ENCODE data around the gene MCUB.

Gene MCUB

DNA sequence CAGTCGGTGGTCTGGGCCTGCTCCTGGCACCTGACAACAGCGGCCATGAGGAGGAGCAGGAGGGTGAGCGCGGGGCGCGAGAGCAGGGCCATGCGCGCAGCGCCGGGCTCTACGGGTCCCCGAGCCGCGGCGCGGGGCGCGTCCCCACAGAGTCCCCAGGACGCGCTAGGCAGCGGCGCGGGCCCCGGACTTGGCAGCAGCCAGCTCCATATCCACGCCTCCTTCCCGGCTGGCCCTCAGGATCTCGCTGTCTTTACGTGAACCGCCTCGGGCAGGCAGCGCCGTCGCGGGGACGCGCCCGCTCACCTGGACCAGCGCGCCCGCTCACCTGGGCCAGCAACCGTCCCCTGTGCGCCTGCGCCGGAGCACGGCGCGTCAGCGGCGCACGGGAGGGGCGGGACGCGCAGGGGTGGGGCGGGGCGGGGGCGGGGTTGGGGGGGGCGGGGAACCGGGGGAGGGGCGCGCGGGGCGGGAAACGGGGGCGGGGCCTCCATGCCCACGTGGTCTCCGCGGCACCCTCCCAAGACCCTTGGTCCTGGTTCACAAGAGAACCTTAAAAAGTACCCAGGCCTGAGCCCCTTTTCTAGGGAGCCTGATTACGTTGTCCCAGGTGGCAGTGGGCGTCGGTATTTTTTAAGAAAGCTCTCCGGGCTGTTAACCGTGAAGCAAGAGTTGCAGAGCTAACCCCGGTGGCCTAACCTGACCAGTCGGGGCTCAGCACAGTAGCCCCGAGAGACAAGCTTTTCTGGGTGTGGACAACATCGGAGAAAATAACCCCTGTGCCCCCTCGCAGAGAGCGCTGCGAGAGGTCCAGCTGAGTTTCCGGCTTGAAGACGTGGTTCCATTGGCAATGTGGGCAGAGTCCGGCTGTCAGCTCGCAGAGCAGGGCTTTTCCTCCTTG, 169.9 kb downstream of the MCUB start, which contains the start of gene PLA2G12A:
TSS of gene PLA2G12A (minus strand) at position 353 of the 901 bp plus-strand sequence. CDS start at position 92, 261 bp downstream.
- DNase-seq (ENCODE audit: low read depth) = peak; percentile 48

DNA sequence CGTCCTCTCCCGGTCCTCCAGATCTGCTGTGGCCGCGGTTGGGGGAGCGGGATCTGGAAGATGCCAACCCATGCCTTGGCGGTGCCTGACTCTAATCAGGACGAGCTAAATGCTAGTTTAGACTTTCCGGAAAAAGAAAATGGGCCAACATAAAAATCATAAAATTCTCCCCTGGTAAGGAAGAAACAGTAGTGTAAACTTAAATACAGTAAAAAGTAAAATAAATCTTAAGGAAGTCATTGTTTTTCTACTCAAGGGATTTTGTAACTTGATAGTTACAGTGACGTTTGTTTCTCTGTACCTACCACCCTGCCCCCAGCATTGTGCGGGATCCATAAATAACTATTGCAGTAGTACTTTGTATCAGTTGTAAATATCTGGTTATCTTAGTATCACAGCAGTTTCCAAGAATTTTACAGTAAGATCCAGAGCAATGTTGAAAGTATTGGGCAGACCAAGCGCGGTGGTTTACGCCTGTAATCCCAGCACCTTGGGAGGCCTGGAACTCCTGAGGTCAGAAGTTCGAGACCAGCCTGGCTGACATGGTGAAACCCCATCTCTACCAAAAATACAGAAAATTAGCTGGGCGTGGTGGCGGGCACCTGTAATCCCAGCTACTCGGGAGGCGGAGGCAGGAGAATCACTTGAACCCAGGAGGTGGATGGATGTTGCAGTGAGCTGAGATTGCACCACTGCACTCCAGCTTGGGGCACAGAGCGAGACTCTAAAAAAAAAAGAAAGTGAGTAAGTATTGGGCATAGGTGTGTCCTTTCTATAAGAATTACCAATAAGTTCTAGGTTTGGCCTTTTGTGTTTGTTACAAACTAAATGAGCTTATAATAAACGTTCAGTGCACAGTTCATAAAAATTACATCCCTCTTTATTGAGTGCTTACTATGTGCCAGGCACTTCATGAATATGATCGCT, 170.8 kb downstream of the MCUB start:
- DNase-seq (ENCODE audit: low read depth) = no peak

- DNase-seq (ENCODE audit: low read depth) = no peak
Observed at GRCh38 chr4:109733728-109734127, 173.7 kb downstream of the MCUB start.

- DNase-seq (ENCODE audit: low read depth) = no peak
Observed at GRCh38 chr4:109735566-109736365, 175.7 kb downstream of the MCUB start.
